Tibial artery (tissue), 4 donors: ENCODE data around the gene CACNG3.

ENCODE experiments used
- DNase-seq, 2 donors: peaks; one replicate each; pipeline ENCODE4 v3.0.0-alpha.2; 2019
- H3K27ac ChIP-seq, 2 donors: fragments of 200-600 bp; sonication (generic) in 1 of 2; 1 replicate in 1 of 2; 2 replicates in 1 of 2; pipeline ENCODE4 v1.5.1; 2018 to 2019; ENCODE audit warnings: mild to moderate bottlenecking in 1 of 2
- H3K27me3 ChIP-seq, 2 donors: fragments of 200-600 bp; sonication (generic) in 1 of 2; one replicate each; pipeline versions ENCODE4 v1.5.1 to v1.6.0; 2016 to 2019
- H3K36me3 ChIP-seq, 3 donors: fragments of 200-600 bp; sonication (generic) in 2 of 3; one replicate each; pipeline ENCODE4 v1.5.1; 2016 to 2019; ENCODE audit warnings: mild to moderate bottlenecking in 2 of 3
- H3K4me1 ChIP-seq, 4 donors: fragments of 200-600 bp; sonication (generic) in 2 of 4; 1 replicate in 3 of 4; 2 replicates in 1 of 4; pipeline ENCODE4 v1.5.1; 2016 to 2019
- H3K4me3 ChIP-seq, 2 donors: fragments of 200-600 bp; sonication (generic) in 1 of 2; 1 replicate in 1 of 2; 2 replicates in 1 of 2; pipeline ENCODE4 v1.5.1; 2018 to 2019; ENCODE audit warnings: mild to moderate bottlenecking in 2 of 2
- H3K9me3 ChIP-seq, 3 donors: fragments of 200-600 bp; sonication (generic) in 1 of 3; one replicate each; pipeline ENCODE4 v1.5.1; 2016 to 2019
- intact Hi-C: fragments of 100-400 bp; cut with DNase I; formaldehyde crosslinking; loops from one replicate; pipeline ENCODE4 v1.15.0; 2023; ENCODE audit warnings: low total_unique reads
- TF ChIP-seq, protein P1 (sequence below), 2 experiments: fragments of 200-600 bp in 1 of 2; fragments of 450-650 bp in 1 of 2; IDR thresholded peaks; one replicate each; pipeline ENCODE4 v1.5.1; 2017 to 2019; ENCODE audit warnings: antibody characterized with exemption in 2 of 2, mild to moderate bottlenecking in 1 of 2, moderate library complexity in 1 of 2

Gene CACNG3

GRCh38 chr16:24255456-24256371, at the start of gene CACNG3:
Gene CACNG3 (plus strand): TSS chr16:24256335. CDS start chr16:24256755, 420 bp downstream.
- intact Hi-C loops, result loop anchor here (5.0 kb wide), 1 partner anchor 218 kb away; no protein-coding TSS in a partner anchor
- DNase-seq, result no peak
- Histone ChIP-seq H3K4me3 (no peak within 1 kb of the TSS), H3K27me3 (peaks cover 0 to 36% of the 10 kb centered on the region in 2 donors), H3K27ac (no peak within 1 kb of the TSS), H3K36me3 (no peaks in the 10 kb centered on the region), H3K9me3 (no peaks in the 10 kb centered on the region), H3K4me1 (no peaks in the 10 kb centered on the region)
- TF ChIP-seq, protein P1, sequence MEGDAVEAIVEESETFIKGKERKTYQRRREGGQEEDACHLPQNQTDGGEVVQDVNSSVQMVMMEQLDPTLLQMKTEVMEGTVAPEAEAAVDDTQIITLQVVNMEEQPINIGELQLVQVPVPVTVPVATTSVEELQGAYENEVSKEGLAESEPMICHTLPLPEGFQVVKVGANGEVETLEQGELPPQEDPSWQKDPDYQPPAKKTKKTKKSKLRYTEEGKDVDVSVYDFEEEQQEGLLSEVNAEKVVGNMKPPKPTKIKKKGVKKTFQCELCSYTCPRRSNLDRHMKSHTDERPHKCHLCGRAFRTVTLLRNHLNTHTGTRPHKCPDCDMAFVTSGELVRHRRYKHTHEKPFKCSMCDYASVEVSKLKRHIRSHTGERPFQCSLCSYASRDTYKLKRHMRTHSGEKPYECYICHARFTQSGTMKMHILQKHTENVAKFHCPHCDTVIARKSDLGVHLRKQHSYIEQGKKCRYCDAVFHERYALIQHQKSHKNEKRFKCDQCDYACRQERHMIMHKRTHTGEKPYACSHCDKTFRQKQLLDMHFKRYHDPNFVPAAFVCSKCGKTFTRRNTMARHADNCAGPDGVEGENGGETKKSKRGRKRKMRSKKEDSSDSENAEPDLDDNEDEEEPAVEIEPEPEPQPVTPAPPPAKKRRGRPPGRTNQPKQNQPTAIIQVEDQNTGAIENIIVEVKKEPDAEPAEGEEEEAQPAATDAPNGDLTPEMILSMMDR (IDR thresholded peaks at IDR 0.05), result no peak

- Histone ChIP-seq H3K36me3 (no peaks in the 10 kb centered on the region), H3K27me3 (no peaks in the 10 kb centered on the region), H3K4me3 (no peak overlapping the region), H3K4me1 (no peaks in the 10 kb centered on the region), H3K27ac (no peak overlapping the region), H3K9me3 (no peaks in the 10 kb centered on the region)
- intact Hi-C loops, result no loop called here
- DNase-seq, result no peak
- TF ChIP-seq, protein P1 (IDR thresholded peaks at IDR 0.05), result no peak
Observed at GRCh38 chr16:24206926-24207325, 49.2 kb upstream of the CACNG3 start.

DNA sequence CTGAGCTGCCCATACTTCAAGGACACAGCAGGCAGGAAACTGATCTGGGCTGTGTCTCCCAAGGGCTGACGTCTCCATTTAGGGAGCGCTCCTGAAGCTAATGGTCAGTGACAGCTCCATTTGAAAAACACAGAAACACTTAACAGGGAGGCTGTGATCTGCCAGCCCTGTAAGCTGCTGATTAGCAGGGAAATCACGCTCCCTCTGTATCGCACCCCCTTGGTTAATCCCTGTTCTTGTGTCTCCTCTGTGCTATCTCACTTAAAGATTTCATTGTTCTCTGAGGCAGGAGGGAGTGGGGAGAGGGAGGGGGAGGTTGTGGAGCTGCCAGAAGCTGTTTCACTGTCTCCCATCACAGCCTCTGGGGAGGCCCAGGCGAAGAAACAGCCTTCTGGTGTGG, 47.4 kb upstream of the CACNG3 start:
- no peak overlapping the region for H3K4me3 ChIP-seq
- no peak overlapping the region for H3K27ac ChIP-seq
- H3K4me1 ChIP-seq, result no peaks in the 10 kb centered on the region
- H3K36me3 ChIP-seq, result no peaks in the 10 kb centered on the region
- H3K27me3 ChIP-seq, result no peaks in the 10 kb centered on the region
- DNase-seq, result no peak
- intact Hi-C loops, result no loop called here
- TF ChIP-seq, protein P1 (IDR thresholded peaks at IDR 0.05), result no peak
- no peaks in the 10 kb centered on the region for H3K9me3 ChIP-seq

- H3K27me3 ChIP-seq, result no peaks in the 10 kb centered on the region
- intact Hi-C loops, result no loop called here
- H3K27ac ChIP-seq, result no peak overlapping the region
- no peaks in the 10 kb centered on the region for H3K36me3 ChIP-seq
- DNase-seq, result no peak
- no peaks in the 10 kb centered on the region for H3K4me1 ChIP-seq
- no peaks in the 10 kb centered on the region for H3K9me3 ChIP-seq
- H3K4me3 ChIP-seq, result no peak overlapping the region
- TF ChIP-seq, protein P1 (IDR thresholded peaks at IDR 0.05), result no peak
Observed at GRCh38 chr16:24214992-24215391, 41.1 kb upstream of the CACNG3 start.

DNA sequence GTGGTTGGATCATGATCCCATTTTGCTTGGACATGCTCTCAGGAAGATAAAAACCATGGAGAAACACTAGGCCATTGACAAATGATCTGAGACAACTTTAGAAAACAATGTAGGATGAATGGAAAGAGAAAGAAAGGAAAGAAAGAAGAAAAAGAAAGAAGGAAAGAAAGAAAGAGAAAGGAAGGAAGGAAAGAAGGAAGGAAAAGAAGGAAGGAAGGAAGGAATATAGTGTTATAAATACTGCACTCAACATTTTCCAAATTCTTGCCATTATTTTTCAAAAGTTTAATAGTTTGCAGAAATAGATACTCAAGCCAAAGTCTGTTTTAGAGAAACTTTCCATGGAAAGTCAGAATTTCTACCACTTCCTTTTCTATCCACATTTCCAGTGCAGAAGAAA, 39.2 kb upstream of the CACNG3 start:
- intact Hi-C loops, result no loop called here

More for the DNA sequence above, 39.2 kb upstream of the CACNG3 start:
- H3K27ac ChIP-seq, result no peak overlapping the region
- no peaks in the 10 kb centered on the region for H3K4me1 ChIP-seq
- H3K36me3 ChIP-seq, result no peaks in the 10 kb centered on the region
- DNase-seq, result no peak
- TF ChIP-seq, protein P1 (IDR thresholded peaks at IDR 0.05), result no peak
- H3K9me3 ChIP-seq, result no peaks in the 10 kb centered on the region
- H3K27me3 ChIP-seq, result no peaks in the 10 kb centered on the region
- H3K4me3 ChIP-seq, result no peak overlapping the region
